WERI-Rb-1 (cell line): Measurements from ENCODE around the gene SMAD2.

ENCODE experiments used
- DNase-seq: peaks from one replicate; pipeline ENCODE4 v3.0.0-alpha.2; 2020
- H3K27ac ChIP-seq: fragments of 250-450 bp; sonication (Bioruptor Pico); 2 replicates; pipeline ENCODE4 v1.5.1; 2020; ENCODE audit warnings: mild to moderate bottlenecking, moderate library complexity
- H3K27me3 ChIP-seq: fragments of 250-450 bp; sonication (Bioruptor Pico); 2 replicates; pipeline ENCODE4 v1.5.1; 2021; ENCODE audit warnings: mild to moderate bottlenecking, low read depth, moderate library complexity; ENCODE audit not compliant: insufficient read depth, severe bottlenecking
- H3K36me3 ChIP-seq: fragments of 250-450 bp; sonication (Bioruptor Pico); 2 replicates; pipeline ENCODE4 v1.5.1; 2020; ENCODE audit warnings: mild to moderate bottlenecking, moderate library complexity
- H3K4me3 ChIP-seq: 2 replicates; pipeline ENCODE4 v1.5.1; 2011; ENCODE audit warnings: low read depth, mild to moderate bottlenecking, control low read depth, low read length
- H3K9me3 ChIP-seq: fragments of 250-450 bp; sonication (Bioruptor Pico); 2 replicates; pipeline ENCODE4 v1.5.1; 2021; ENCODE audit warnings: mild to moderate bottlenecking, moderate library complexity; ENCODE audit not compliant: severe bottlenecking
- TF ChIP-seq, protein P1 (sequence below): IDR thresholded peaks from 2 replicates; pipeline ENCODE4 v1.5.1; 2011; ENCODE audit warnings: low read depth, mild to moderate bottlenecking, control low read depth, inconsistent platforms, low read length

The SMAD2 gene

DNA sequence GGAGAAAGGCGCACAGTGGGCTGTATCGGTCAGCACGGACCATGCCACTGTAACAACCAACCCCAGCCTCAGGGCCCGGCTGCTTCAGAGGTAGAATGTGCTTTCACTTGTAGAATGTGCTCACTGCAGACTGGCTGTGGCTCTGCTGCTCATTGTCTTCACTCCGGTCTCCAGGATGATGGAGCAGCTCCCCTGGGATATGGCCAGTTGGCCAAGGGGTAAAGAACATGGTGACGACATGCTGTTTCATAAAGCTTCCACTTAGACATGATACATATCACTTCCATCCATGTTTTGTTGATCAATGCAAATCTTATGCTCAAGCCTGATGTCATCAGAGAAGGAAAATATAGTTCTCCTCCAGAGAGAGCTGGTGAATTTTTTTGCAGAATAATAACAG lies 127.7 kb downstream of the SMAD2 start:
- H3K36me3 ChIP-seq: no peaks in the 10 kb centered on the region
- H3K9me3 ChIP-seq: peaks cover 2% of the 10 kb centered on the region
- no peak for DNase-seq
- H3K4me3 ChIP-seq: no peak overlapping the region
- TF ChIP-seq, protein P1, sequence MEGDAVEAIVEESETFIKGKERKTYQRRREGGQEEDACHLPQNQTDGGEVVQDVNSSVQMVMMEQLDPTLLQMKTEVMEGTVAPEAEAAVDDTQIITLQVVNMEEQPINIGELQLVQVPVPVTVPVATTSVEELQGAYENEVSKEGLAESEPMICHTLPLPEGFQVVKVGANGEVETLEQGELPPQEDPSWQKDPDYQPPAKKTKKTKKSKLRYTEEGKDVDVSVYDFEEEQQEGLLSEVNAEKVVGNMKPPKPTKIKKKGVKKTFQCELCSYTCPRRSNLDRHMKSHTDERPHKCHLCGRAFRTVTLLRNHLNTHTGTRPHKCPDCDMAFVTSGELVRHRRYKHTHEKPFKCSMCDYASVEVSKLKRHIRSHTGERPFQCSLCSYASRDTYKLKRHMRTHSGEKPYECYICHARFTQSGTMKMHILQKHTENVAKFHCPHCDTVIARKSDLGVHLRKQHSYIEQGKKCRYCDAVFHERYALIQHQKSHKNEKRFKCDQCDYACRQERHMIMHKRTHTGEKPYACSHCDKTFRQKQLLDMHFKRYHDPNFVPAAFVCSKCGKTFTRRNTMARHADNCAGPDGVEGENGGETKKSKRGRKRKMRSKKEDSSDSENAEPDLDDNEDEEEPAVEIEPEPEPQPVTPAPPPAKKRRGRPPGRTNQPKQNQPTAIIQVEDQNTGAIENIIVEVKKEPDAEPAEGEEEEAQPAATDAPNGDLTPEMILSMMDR: no peak
- H3K27ac ChIP-seq: no peak overlapping the region
- H3K27me3 ChIP-seq: peaks cover 2% of the 10 kb centered on the region

DNA sequence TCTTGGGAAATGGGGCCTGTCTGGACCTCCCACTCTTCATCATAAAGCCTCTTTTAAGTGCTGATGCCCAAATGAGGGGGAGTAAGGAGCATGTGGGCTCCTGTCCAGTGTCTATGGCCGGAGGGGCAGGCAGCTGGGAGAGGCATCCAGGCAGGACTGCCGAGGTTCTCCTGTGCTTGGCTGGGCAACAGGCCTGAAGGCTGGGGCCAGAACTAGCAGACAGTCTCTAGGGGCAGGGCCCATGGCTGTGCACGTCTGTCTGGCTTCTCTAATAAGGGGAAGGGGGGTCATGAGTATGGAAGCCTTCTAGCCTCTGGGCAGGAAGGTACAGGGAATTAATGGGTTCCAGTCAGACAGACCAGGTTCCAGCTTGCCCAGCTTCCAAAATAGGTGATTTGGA lies 128.6 kb downstream of the SMAD2 start:
- TF ChIP-seq, protein P1: no peak
- no peak for DNase-seq

DNA sequence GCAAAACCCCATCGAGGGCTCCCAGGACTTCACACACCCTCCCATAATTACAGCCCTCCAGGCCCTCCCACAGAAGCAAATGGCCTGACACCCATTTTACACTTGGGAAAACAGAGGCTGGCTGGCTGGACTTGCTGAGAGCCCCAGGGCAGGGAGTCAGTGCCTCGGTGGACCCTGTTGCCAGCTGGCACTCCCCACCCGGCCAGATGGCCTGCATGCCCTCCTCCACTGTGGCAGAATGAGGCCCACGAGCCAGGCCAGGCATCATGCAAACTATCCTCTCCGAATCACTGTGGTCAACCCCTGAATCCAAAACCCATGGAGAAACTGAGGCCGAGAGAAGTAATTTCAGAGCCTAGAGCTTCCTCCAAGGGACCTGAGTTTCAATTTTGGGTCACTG lies 129.7 kb downstream of the SMAD2 start:
- Histone ChIP-seq H3K36me3 (no peaks in the 10 kb centered on the region), H3K27me3 (peaks cover 2% of the 10 kb centered on the region), H3K9me3 (peaks cover 2% of the 10 kb centered on the region), H3K4me3 (no peak overlapping the region), H3K27ac (no peak overlapping the region)
- no peak for DNase-seq
- TF ChIP-seq, protein P1: no peak

More for the DNA sequence above, 128.6 kb downstream of the SMAD2 start:
- Histone ChIP-seq H3K9me3 (peaks cover 2% of the 10 kb centered on the region), H3K27me3 (peaks cover 2% of the 10 kb centered on the region), H3K4me3 (no peak overlapping the region), H3K27ac (no peak overlapping the region), H3K36me3 (no peaks in the 10 kb centered on the region)

DNA sequence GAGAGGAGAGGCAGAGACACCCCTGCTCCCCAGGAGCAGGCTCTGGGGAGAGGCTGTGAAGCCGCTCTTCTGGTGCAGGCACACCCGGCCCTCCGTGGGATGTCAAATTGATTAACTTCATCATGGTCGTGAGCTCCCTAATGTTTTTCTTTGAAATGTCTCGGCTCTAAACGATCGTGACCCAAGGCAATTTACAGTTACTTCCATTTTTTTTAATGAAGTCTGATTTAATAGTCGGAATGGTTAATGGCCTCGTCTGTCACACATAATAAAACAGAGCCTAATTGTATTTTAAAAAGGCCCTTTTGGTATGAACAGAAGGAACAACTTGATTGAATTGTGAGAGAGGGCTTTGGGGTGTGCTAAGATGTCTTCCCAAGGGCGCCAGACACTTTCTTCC lies 130.2 kb downstream of the SMAD2 start:
- Histone ChIP-seq H3K36me3 (no peaks in the 10 kb centered on the region), H3K4me3 (no peak overlapping the region), H3K9me3 (peaks cover 2% of the 10 kb centered on the region), H3K27me3 (peaks cover 2% of the 10 kb centered on the region), H3K27ac (no peak overlapping the region)
- TF ChIP-seq, protein P1: no peak
- no peak for DNase-seq

DNA sequence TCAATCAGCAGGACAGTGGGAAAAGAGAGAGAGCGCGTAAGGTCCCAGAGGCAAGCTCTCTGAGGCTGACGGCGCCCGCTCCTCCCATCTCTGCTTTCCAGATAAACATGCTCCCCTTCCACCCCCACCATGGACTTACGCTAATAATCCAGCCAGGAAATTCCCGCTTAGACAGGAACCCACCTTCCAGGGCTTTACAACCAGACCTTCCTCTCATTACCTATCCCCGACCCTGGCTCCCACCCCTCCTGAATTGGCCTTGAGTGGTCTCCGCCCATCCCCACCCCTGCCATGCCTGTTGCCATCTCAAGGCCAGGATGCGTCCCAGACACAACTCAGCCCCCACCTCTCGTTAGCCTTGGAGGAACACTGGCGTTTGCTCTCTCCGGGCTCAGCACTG lies 131.1 kb downstream of the SMAD2 start:
- Histone ChIP-seq H3K9me3 (peaks cover 2% of the 10 kb centered on the region), H3K27me3 (peaks cover 2% of the 10 kb centered on the region), H3K27ac (no peak overlapping the region), H3K36me3 (no peaks in the 10 kb centered on the region), H3K4me3 (no peak overlapping the region)
- TF ChIP-seq, protein P1: no peak
- no peak for DNase-seq

DNA sequence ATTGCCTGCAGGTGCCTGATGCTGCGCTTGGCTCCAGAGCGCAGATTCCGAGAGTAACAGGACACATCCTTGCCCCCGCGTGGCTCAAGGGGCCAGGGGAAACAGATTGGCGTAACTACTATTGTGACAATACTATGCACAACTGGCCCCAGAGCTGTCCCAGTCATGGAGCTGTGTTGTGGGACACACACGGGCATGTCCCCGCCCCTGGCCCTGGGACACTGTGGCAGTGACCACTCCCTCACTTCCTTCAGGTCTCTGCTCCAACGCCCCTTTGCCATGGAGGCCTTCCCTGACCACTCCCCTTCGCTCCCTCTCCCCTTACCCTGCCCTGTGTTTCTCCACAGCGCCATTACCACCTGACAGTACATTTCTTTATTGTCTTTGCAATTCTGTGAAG lies 132.1 kb downstream of the SMAD2 start:
- Histone ChIP-seq H3K9me3 (no peaks in the 10 kb centered on the region), H3K4me3 (no peak overlapping the region), H3K36me3 (no peaks in the 10 kb centered on the region), H3K27me3 (peaks cover 2% of the 10 kb centered on the region), H3K27ac (no peak overlapping the region)
- TF ChIP-seq, protein P1: no peak
- no peak for DNase-seq
